K562 (cell line): ENCODE data around the gene EFNA5. TPM values are rescaled to one million over a fixed set of nuclear protein-coding genes. Genes with fewer than 3 reads are reported as not detected.

Source experiments
- ATAC-seq: fragments of 200-7000 bp; cut with Tn5 transposase; 3 replicates; pipeline ENCODE4 v1.9.1; 2020; ENCODE audit warnings: moderate library complexity
- BruUV-seq: library from RNA; stranded (reverse); fragments of 400-500 nt; replicated peaks from 2 replicates; lab custom pipeline; 2021; lab: Mats Ljungman, UMichigan
- CTCF ChIA-PET: fragments of 300-600 bp; formaldehyde crosslinking; extraction: SDS; loops from one replicate; lab custom pipeline; 2021; ENCODE audit warnings: low intra/inter-chr PET ratio; lab: Yijun Ruan, JAX
- POLR2A ChIA-PET: fragments of 300-600, 350-650 bp; sonication (Branson Sonifier 250); formaldehyde crosslinking; extraction: SDS; loops from one replicate; lab custom pipeline; 2021; ENCODE audit warnings: antibody characterized with exemption, inconsistent platforms; lab: Yijun Ruan, JAX
- DNase-seq, 4 experiments: peaks; one replicate each; pipeline versions ENCODE4 v3.0.0 to v3.0.0-alpha.2; 2011 to 2018; ENCODE audit warnings: low spot score in 3 of 4, mixed read lengths in 3 of 4; ENCODE audit errors: extremely low read depth in 1 of 4
- FAIRE-seq: peaks from 2 replicates; lab custom pipeline; 2011; peaks lifted over from hg19 to GRCh38; lab: Jason Lieb, UNC
- H2AFZ ChIP-seq: 2 replicates; pipeline ENCODE4 v1.6.0; 2011; ENCODE audit warnings: low read depth, low read length, control low read depth, inconsistent platforms
- H3K27ac ChIP-seq: fragments of 200-600 bp; 3 replicates; pipeline ENCODE4 v1.8.0; 2011; ENCODE audit warnings: low read depth, mild to moderate bottlenecking, control low read depth, inconsistent platforms, low read length, moderate library complexity, mixed read lengths; ENCODE audit errors: extremely low read depth
- H3K27me3 ChIP-seq, 2 experiments: fragments of 300-600 bp in 1 of 2; 2 replicates in 1 of 2; 3 replicates in 1 of 2; pipeline versions ENCODE4 v1.6.0 to v1.8.0; 2011; ENCODE audit warnings: inconsistent platforms in 2 of 2, low read length in 2 of 2, mild to moderate bottlenecking in 1 of 2, mixed read lengths in 1 of 2, moderate library complexity in 1 of 2; ENCODE audit not compliant: control insufficient read depth in 2 of 2, insufficient read depth in 2 of 2
- H3K36me3 ChIP-seq: fragments of 300-600 bp; 3 replicates; pipeline ENCODE4 v1.8.0; 2011; ENCODE audit warnings: mild to moderate bottlenecking, low read length, inconsistent platforms; ENCODE audit not compliant: control insufficient read depth, insufficient read depth
- H3K4me1 ChIP-seq, 2 experiments: fragments of 200-600 bp in 1 of 2; replicated peaks in 1 of 2; 2 replicates in 1 of 2; 3 replicates in 1 of 2; pipeline versions ENCODE4 v1.5.1 to v1.8.0; 2011; ENCODE audit warnings: inconsistent platforms in 2 of 2, low read length in 2 of 2, mild to moderate bottlenecking in 1 of 2, mixed read lengths in 1 of 2, moderate library complexity in 1 of 2; ENCODE audit not compliant: control insufficient read depth in 2 of 2, insufficient read depth in 2 of 2
- H3K4me2 ChIP-seq: 2 replicates; pipeline ENCODE4 v1.6.1; 2011; ENCODE audit warnings: low read length, control low read depth, inconsistent platforms, mixed read lengths; ENCODE audit not compliant: insufficient read depth
- H3K4me3 ChIP-seq: fragments of 200-600 bp; sonication (generic), shearing (Covaris generic); 2 replicates; pipeline ENCODE4 v1.5.1; 2016; ENCODE audit warnings: control low read depth, inconsistent platforms
- H3K79me2 ChIP-seq: fragments of 200-600 bp; 3 replicates; pipeline ENCODE4 v1.8.0; 2011; ENCODE audit warnings: low read length, inconsistent platforms; ENCODE audit not compliant: control insufficient read depth, insufficient read depth
- H3K9ac ChIP-seq, 2 experiments: 2 replicates each; pipeline versions ENCODE4 v1.6.0 to v1.6.1; 2011; ENCODE audit warnings: low read depth in 2 of 2, low read length in 2 of 2, control low read depth in 1 of 2, inconsistent platforms in 1 of 2, mild to moderate bottlenecking in 1 of 2, mixed read lengths in 1 of 2; ENCODE audit not compliant: insufficient read depth in 1 of 2
- H3K9me1 ChIP-seq: one replicate; pipeline ENCODE4 v1.6.0; 2011; ENCODE audit warnings: inconsistent platforms, mild to moderate bottlenecking, low read length, moderate library complexity; ENCODE audit not compliant: control insufficient read depth, insufficient read depth
- H3K9me3 ChIP-seq: replicated peaks from 2 replicates; pipeline ENCODE4 v1.5.1; 2011; ENCODE audit warnings: low read depth, low read length, inconsistent platforms; ENCODE audit not compliant: control insufficient read depth, insufficient read depth
- H4K20me1 ChIP-seq: replicated peaks from 2 replicates; pipeline ENCODE4 v1.6.1; 2011; ENCODE audit warnings: low read length, inconsistent platforms, mixed read lengths; ENCODE audit not compliant: control insufficient read depth, insufficient read depth
- ETV1 ChIP-seq: fragments of 450-650 bp; conservative IDR thresholded peaks from 2 replicates; pipeline ENCODE4 v1.6.1; 2016; ENCODE audit warnings: missing genetic modification characterization, control low read depth, low read depth, missing compliant biosample characterization
- HNRNPK ChIP-seq: fragments of 200-400 bp; formaldehyde crosslinking; IDR thresholded peaks from one replicate; pipeline ENCODE4 v1.6.1; 2018; ENCODE audit warnings: mild to moderate bottlenecking, low read depth, low read length; ENCODE audit not compliant: poor library complexity, severe bottlenecking
- KDM2B ChIP-seq: fragments of 250-450 bp; sonication (Bioruptor Pico); IDR thresholded peaks from 2 replicates; pipeline ENCODE4 v1.8.0; 2021; ENCODE audit warnings: mild to moderate bottlenecking, moderate library complexity
- ZNF140 ChIP-seq: fragments of 250-450 bp; sonication (Bioruptor Pico); IDR thresholded peaks from 2 replicates; pipeline ENCODE4 v1.8.0; 2021; ENCODE audit warnings: moderate library complexity, mild to moderate bottlenecking, inconsistent platforms
- ZNF23 ChIP-seq: fragments of 250-450 bp; sonication (Bioruptor Pico); IDR thresholded peaks from 2 replicates; pipeline ENCODE4 v1.4.0; 2020; ENCODE audit warnings: mild to moderate bottlenecking
- WGBS: fragments of 100-300 bp; shearing (Covaris generic); methylation state at CpG from one replicate; pipeline ENCODE4 v1.1.6; 2016; ENCODE audit warnings: low coverage, mixed read lengths; ENCODE audit not compliant: insufficient coverage; ENCODE audit errors: missing lambda C conversion rate; 5-methylcytosine and 5-hydroxymethylcytosine counted together
- in situ Hi-C: fragments of 300-500 bp; cut with MboI; formaldehyde crosslinking; loops from 4 replicates; pipeline ENCODE4 v1.15.0; 2018; ENCODE audit warnings: inconsistent platforms, mixed read lengths
- intact Hi-C: fragments of 100-400 bp; cut with micrococcal nuclease; formaldehyde crosslinking; loops from 2 replicates; pipeline ENCODE4 v1.14.2; 2022
- polyA plus RNA-seq, 8 experiments: library from polyadenylated mRNA; depleted of rRNA in 4 of 8; stranded (reverse) in 5 of 8; unstranded in 3 of 8; fragments of >200 nt; fragmentation: Nextera tagmentation in 2 of 8; fragmentation: Illumina TruSeq in 1 of 8; extraction: Ambion mirVana in 2 of 8; extraction: Trizol in 1 of 8; gene quantifications; 2 replicates each; pipeline versions ENCODE4 v1.2.1 to v1.2.3, GENCODE V29; 2011 to 2014; ENCODE audit warnings: inconsistent platforms in 1 of 8, missing spikeins in 1 of 8
- total RNA-seq, 7 experiments: library from RNA; depleted of rRNA in 6 of 7; stranded (reverse); fragments of >200 nt in 6 of 7; fragmentation: Illumina TruSeq in 2 of 7; extraction: Trizol in 2 of 7; gene quantifications; 2 replicates each; pipeline versions ENCODE4 v1.2.1 to v1.2.3, GENCODE V29; 2011 to 2021; ENCODE audit warnings: low replicate concordance in 1 of 7
- TF ChIP-seq, protein P1 (sequence below): fragments of 200-800 bp; sonication (Bioruptor generic); IDR thresholded peaks from 2 replicates; pipeline ENCODE4 v1.6.1; 2016; ENCODE audit warnings: missing genetic modification characterization, missing compliant biosample characterization
- TF ChIP-seq, protein P2 (sequence below): fragments of 250-450 bp; sonication (Bioruptor Pico); IDR thresholded peaks from 2 replicates; pipeline ENCODE4 v1.5.0; 2020; ENCODE audit warnings: mild to moderate bottlenecking, borderline replicate concordance
- TF ChIP-seq, protein P3 (sequence below), 2 experiments: fragments of 450-650 bp; IDR thresholded peaks; 2 replicates each; pipeline ENCODE4 v1.6.1; 2016
- TF ChIP-seq, protein P4 (sequence below): fragments of 250-450 bp; sonication (Bioruptor Pico); IDR thresholded peaks from 2 replicates; pipeline ENCODE4 v1.5.1; 2021; ENCODE audit warnings: mild to moderate bottlenecking

EFNA5 gene
- total and polyA plus RNA-seq, 9 of the 15 experiments (the other 6 are each of a cell fraction or from before 2014, with no cell fraction given): 0.20 TPM; not detected in 8

DNA sequence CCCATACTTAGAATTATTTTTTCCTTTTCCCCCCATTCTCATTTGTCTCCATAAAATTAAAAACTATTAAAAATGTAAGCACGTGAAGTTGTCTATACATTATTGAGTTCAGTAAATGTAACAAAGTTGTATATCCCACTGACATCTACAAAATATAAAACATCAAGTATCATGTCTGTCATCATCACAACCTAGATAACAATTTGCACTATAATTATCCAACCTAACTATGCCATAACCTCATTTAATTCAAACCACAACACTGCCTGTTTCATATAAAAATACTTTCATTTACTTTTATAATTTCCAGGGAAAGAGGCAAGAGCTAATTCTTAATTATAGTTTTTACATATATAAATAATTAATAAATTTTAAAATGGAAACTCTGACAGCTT lies 9.1 kb downstream of the EFNA5 start (continued):
- TF ChIP-seq, protein P1, sequence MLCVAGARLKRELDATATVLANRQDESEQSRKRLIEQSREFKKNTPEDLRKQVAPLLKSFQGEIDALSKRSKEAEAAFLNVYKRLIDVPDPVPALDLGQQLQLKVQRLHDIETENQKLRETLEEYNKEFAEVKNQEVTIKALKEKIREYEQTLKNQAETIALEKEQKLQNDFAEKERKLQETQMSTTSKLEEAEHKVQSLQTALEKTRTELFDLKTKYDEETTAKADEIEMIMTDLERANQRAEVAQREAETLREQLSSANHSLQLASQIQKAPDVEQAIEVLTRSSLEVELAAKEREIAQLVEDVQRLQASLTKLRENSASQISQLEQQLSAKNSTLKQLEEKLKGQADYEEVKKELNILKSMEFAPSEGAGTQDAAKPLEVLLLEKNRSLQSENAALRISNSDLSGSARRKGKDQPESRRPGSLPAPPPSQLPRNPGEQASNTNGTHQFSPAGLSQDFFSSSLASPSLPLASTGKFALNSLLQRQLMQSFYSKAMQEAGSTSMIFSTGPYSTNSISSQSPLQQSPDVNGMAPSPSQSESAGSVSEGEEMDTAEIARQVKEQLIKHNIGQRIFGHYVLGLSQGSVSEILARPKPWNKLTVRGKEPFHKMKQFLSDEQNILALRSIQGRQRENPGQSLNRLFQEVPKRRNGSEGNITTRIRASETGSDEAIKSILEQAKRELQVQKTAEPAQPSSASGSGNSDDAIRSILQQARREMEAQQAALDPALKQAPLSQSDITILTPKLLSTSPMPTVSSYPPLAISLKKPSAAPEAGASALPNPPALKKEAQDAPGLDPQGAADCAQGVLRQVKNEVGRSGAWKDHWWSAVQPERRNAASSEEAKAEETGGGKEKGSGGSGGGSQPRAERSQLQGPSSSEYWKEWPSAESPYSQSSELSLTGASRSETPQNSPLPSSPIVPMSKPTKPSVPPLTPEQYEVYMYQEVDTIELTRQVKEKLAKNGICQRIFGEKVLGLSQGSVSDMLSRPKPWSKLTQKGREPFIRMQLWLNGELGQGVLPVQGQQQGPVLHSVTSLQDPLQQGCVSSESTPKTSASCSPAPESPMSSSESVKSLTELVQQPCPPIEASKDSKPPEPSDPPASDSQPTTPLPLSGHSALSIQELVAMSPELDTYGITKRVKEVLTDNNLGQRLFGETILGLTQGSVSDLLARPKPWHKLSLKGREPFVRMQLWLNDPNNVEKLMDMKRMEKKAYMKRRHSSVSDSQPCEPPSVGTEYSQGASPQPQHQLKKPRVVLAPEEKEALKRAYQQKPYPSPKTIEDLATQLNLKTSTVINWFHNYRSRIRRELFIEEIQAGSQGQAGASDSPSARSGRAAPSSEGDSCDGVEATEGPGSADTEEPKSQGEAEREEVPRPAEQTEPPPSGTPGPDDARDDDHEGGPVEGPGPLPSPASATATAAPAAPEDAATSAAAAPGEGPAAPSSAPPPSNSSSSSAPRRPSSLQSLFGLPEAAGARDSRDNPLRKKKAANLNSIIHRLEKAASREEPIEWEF (CRISPR knock-in tag): no peak

DNA sequence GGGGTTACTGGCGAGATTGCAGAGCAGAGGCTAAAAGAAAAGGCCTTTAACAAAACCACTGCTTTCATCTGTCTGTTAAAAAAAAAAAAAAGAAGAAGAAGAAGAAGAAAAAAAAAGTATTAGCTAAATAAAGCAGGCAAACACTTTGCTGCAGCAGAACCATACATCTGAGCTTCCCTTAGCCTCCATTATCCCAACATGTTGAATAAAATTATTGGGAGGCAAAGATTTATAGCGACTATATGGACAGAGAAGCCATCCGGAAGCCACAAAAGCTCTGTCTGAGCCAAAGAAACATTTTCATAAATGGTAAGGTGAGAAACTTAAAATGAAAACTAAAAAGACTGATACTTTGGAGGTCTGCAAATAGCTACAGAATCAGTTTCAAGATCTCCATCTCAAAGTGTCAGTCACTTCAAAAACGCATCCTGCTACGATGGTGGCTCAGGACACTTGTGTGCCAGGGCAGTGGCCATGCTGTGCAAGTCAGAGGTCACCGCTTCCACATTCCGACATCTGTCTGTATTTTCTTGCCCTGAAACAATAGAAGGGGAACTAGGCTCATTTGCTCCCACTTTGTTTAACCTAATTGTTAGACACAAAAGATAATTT lies 9.6 kb downstream of the EFNA5 start:
- H3K9ac ChIP-seq: no peak overlapping the region
- ChIA-PET POLR2A (no interaction called here), CTCF (no interaction called here)
- H4K20me1 ChIP-seq: no peaks in the 10 kb centered on the region
- no peak overlapping the region for H2AFZ ChIP-seq
- H3K27me3 ChIP-seq: no peaks in the 10 kb centered on the region
- BruUV-seq: no TSS peak
- TF ChIP-seq HNRNPK (no peak), KDM2B (CRISPR knock-in tag) (no peak), ETV1 (tag) (no peak), ZNF140 (CRISPR knock-in tag) (no peak), ZNF23 (CRISPR knock-in tag) (no peak)
- TF ChIP-seq, protein P2, sequence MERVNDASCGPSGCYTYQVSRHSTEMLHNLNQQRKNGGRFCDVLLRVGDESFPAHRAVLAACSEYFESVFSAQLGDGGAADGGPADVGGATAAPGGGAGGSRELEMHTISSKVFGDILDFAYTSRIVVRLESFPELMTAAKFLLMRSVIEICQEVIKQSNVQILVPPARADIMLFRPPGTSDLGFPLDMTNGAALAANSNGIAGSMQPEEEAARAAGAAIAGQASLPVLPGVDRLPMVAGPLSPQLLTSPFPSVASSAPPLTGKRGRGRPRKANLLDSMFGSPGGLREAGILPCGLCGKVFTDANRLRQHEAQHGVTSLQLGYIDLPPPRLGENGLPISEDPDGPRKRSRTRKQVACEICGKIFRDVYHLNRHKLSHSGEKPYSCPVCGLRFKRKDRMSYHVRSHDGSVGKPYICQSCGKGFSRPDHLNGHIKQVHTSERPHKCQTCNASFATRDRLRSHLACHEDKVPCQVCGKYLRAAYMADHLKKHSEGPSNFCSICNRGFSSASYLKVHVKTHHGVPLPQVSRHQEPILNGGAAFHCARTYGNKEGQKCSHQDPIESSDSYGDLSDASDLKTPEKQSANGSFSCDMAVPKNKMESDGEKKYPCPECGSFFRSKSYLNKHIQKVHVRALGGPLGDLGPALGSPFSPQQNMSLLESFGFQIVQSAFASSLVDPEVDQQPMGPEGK (CRISPR knock-in tag): no peak
- TF ChIP-seq, protein P3, sequence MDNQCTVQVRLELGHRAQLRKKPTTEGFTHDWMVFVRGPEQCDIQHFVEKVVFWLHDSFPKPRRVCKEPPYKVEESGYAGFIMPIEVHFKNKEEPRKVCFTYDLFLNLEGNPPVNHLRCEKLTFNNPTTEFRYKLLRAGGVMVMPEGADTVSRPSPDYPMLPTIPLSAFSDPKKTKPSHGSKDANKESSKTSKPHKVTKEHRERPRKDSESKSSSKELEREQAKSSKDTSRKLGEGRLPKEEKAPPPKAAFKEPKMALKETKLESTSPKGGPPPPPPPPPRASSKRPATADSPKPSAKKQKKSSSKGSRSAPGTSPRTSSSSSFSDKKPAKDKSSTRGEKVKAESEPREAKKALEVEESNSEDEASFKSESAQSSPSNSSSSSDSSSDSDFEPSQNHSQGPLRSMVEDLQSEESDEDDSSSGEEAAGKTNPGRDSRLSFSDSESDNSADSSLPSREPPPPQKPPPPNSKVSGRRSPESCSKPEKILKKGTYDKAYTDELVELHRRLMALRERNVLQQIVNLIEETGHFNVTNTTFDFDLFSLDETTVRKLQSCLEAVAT (IDR thresholded peaks at IDR 0.05): no peak
- TF ChIP-seq, protein P4, sequence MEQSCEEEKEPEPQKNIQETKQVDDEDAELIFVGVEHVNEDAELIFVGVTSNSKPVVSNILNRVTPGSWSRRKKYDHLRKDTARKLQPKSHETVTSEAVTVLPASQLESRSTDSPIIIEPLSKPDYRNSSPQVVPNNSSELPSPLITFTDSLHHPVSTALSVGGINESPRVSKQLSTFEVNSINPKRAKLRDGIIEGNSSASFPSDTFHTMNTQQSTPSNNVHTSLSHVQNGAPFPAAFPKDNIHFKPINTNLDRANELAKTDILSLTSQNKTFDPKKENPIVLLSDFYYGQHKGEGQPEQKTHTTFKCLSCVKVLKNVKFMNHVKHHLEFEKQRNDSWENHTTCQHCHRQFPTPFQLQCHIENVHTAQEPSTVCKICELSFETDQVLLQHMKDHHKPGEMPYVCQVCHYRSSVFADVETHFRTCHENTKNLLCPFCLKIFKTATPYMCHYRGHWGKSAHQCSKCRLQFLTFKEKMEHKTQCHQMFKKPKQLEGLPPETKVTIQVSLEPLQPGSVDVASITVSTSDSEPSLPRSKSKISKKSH: no peak
- no peaks in the 10 kb centered on the region for H3K9me1 ChIP-seq
- DNase-seq (no peak), FAIRE-seq (no peak), ATAC-seq (no peak)
- H3K4me3 ChIP-seq: no peak overlapping the region
- in situ Hi-C loops: no loop called here
- no peaks in the 10 kb centered on the region for H3K4me1 ChIP-seq
- intact Hi-C loops: no loop called here
- 2% methylated on average over 7 of the region's 7 CpGs for WGBS
- no peaks in the 10 kb centered on the region for H3K9me3 ChIP-seq
- H3K4me2 ChIP-seq: no peak overlapping the region
- no peaks in the 10 kb centered on the region for H3K36me3 ChIP-seq
- H3K27ac ChIP-seq: no peak overlapping the region
- no peaks in the 10 kb centered on the region for H3K79me2 ChIP-seq
